ENCODE measurements around the gene SNCAIP.

SNCAIP gene

DNA sequence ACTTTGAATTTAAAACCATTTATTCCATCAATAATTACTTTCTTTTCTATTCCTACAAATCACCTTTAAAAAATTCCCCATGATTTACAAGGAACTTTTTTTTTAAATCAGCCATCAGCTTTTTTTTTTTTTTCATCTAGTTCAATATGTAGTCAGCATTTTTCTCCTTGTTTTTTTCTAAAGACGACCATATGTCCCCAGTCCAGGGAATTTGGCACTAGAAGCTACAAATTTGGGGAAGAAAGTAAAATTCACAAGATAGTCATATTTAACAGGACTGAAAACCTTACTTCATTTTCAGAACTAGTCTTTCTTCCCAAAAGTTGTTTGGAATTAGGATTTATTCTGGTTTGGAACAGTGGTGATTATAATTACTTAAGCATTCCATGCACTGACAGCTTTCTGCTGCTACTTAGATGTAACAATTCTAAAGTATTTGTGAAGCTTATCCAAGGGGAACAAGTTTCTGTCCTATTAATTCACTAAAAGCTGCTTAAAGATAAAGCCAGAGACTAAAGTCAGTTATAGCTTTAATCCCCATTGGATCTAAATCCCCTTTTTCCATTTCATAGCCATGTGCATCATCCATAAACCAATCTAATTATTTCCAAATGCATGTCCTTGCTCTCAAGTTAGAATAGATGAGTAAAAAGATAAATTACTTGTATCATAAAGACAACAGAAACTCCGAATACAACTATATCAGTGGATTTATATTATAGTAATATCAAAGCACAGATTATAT, 7.4 kb upstream of the SNCAIP start:
- DNase-seq (ENCODE audit: low spot score) (no peak), ATAC-seq (ENCODE audit: low read depth) (no peak)
- TF ChIP-seq, protein P1, sequence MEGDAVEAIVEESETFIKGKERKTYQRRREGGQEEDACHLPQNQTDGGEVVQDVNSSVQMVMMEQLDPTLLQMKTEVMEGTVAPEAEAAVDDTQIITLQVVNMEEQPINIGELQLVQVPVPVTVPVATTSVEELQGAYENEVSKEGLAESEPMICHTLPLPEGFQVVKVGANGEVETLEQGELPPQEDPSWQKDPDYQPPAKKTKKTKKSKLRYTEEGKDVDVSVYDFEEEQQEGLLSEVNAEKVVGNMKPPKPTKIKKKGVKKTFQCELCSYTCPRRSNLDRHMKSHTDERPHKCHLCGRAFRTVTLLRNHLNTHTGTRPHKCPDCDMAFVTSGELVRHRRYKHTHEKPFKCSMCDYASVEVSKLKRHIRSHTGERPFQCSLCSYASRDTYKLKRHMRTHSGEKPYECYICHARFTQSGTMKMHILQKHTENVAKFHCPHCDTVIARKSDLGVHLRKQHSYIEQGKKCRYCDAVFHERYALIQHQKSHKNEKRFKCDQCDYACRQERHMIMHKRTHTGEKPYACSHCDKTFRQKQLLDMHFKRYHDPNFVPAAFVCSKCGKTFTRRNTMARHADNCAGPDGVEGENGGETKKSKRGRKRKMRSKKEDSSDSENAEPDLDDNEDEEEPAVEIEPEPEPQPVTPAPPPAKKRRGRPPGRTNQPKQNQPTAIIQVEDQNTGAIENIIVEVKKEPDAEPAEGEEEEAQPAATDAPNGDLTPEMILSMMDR (IDR thresholded peaks at IDR 0.05; ENCODE audit: poor library complexity, severe bottlenecking), result no peak
- H3K27me3 ChIP-seq (ENCODE audit: insufficient read depth, poor library complexity, severe bottlenecking), result peaks cover 9% of the 10 kb centered on the region
- no peaks in the 10 kb centered on the region for H3K4me1 ChIP-seq (ENCODE audit: insufficient read depth, poor library complexity, severe bottlenecking)
- no peaks in the 10 kb centered on the region for H3K9me3 ChIP-seq (ENCODE audit: severe bottlenecking)
- H3K36me3 ChIP-seq (ENCODE audit: low read depth), result no peaks in the 10 kb centered on the region
- H3K4me3 ChIP-seq (ENCODE audit: severe bottlenecking), result no peak overlapping the region
- H3K27ac ChIP-seq (ENCODE audit: poor library complexity, severe bottlenecking), result no peak overlapping the region

DNA sequence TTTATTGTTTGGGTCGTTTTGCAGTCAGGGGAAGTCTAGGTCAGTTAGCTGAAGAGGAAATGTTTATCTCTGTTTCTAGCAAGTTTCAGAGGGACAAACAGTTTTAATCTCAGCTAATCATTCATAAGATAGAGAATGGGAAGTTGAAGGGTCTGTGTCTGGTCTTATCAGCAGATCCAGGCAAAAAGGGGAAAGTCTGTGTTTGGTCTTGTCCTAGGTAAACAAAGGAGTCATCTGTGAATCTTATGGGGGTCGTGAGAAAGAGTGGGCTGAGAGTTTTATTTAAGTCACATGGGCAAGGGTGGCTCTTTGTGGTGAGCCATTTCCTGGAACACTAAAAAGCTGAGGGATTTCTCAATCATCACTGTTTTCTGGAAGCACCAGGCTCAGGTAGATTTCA, 5.6 kb upstream of the SNCAIP start:
- peaks cover 27% of the 10 kb centered on the region for H3K27me3 ChIP-seq (ENCODE audit: insufficient read depth, poor library complexity, severe bottlenecking)
- DNase-seq (ENCODE audit: low spot score) (no peak), ATAC-seq (ENCODE audit: low read depth) (no peak)
- no peaks in the 10 kb centered on the region for H3K9me3 ChIP-seq (ENCODE audit: severe bottlenecking)
- no peak overlapping the region for H3K4me3 ChIP-seq (ENCODE audit: severe bottlenecking)
- no peaks in the 10 kb centered on the region for H3K36me3 ChIP-seq (ENCODE audit: low read depth)
- H3K4me1 ChIP-seq (ENCODE audit: insufficient read depth, poor library complexity, severe bottlenecking), result no peaks in the 10 kb centered on the region
- H3K27ac ChIP-seq (ENCODE audit: poor library complexity, severe bottlenecking), result no peak overlapping the region
- TF ChIP-seq, protein P1 (IDR thresholded peaks at IDR 0.05; ENCODE audit: poor library complexity, severe bottlenecking), result no peak

DNA sequence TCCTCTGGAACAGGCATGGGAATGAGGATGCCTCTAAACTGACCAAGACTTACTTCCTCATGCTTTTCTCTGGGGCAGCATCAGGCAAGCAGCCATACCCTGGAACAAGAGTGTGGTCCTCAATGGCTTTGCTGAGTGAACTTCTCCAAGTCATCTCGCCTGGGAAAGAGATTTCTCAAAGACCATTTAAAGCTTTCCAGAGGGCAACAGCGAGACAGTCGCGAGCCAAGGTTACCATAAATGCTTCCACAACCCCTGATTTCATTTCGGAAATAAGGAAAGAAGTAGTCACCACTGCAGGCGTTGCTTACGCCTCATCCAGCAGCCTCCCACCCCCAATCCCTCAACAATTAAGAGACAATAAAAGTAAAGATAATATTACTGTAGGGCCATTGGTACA, 1.1 kb upstream of the SNCAIP start:
- Histone ChIP-seq H3K9me3 (ENCODE audit: severe bottlenecking) (no peaks in the 10 kb centered on the region), H3K4me3 (ENCODE audit: severe bottlenecking) (no peak overlapping the region), H3K27ac (ENCODE audit: poor library complexity, severe bottlenecking) (no peak overlapping the region), H3K36me3 (ENCODE audit: low read depth) (no peaks in the 10 kb centered on the region), H3K4me1 (ENCODE audit: insufficient read depth, poor library complexity, severe bottlenecking) (peaks cover 7% of the 10 kb centered on the region), H3K27me3 (ENCODE audit: insufficient read depth, poor library complexity, severe bottlenecking) (peaks cover 53% of the 10 kb centered on the region)
- TF ChIP-seq, protein P1 (IDR thresholded peaks at IDR 0.05; ENCODE audit: poor library complexity, severe bottlenecking), result no peak
- ATAC-seq (ENCODE audit: low read depth), result no peak
- DNase-seq (ENCODE audit: low spot score), result no peak

DNA sequence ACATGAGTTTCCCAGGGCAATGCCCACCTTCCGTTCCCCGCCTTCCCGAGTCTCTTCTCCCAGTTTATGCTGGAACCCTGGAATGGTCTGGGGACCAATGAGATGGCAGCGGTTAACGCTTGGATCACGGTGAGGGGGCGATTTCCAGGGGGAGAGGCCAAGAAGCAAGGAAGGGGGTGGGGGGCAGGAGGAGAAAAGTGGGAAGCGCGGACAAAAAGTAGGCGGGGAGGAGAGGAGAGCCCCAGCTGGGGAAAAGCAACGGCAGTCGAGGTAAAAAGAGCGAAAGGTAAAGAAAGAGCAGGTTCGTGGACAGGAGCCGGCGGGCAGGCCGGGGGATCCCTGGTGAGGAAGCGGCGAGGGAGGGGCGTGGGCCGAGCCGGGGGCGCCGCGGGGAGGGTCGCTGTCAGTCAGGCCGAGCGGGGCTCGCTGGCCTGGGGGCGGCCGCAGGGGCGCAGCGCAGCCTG, 508 bp upstream of the SNCAIP start:
- no peak for DNase-seq (ENCODE audit: low spot score)
- Histone ChIP-seq H3K27ac (ENCODE audit: poor library complexity, severe bottlenecking) (no peak overlapping the region), H3K36me3 (ENCODE audit: low read depth) (no peaks in the 10 kb centered on the region), H3K4me3 (ENCODE audit: severe bottlenecking) (peak overlapping the region; percentile 32), H3K27me3 (ENCODE audit: insufficient read depth, poor library complexity, severe bottlenecking) (peaks cover 53% of the 10 kb centered on the region), H3K4me1 (ENCODE audit: insufficient read depth, poor library complexity, severe bottlenecking) (peaks cover 7% of the 10 kb centered on the region), H3K9me3 (ENCODE audit: severe bottlenecking) (no peaks in the 10 kb centered on the region)
- no peak; the same call in 2 of the 3 replicates for ATAC-seq (ENCODE audit: low read depth)
- TF ChIP-seq, protein P1 (IDR thresholded peaks at IDR 0.05; ENCODE audit: poor library complexity, severe bottlenecking), result no peak

Measured in RWPE2 (cell line).